NCI-H2196 (cell line): Measurements from ENCODE around the gene FAAP20.

Experiments used
- DNase-seq: peaks from one replicate; lab custom pipeline; 2025; ENCODE audit not compliant: unreplicated experiment; lab: John Stamatoyannopoulos, UW

FAAP20 gene

DNA sequence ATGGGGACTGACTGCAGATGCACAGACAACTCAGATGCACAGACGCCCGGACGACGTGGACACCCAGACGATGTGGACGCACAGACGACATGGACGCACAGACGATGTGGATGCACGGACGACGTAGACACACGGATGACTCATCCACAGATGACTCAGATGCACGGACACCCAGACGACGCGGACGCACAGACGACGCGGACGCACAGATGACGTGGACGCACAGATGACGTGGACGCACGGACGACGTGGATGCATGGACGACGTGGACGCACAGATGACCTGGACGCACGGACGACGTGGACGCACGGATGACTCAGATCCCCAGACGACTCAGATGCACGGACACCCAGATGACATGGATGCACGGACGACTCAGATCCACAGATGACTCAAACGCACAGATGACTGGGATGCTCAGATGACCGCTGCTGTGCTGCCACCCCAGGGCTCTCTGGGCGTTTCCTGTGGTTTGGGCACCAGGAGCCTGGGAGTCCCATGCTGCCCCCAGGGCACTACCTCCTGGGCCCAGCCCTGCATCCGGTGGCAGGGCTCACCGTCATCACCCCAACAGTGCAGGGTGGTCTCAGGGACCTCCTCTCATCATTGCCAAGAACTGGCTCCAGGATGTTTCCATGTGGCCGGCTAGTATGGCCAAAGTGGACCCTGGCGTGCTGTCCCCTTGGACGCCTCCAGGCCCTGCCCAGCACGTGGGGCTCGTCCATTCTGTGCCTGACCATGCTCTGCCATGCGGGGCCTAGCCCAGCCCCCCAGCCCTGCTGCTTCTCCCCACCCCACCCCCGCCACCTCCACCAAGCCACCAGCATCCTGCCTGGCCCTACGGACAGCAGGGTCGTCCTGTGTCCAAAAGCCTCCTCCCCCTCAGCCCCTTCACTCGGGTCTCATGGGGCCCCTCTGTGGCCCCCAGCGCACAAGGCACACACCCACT lies 14.0 kb downstream of the FAAP20 start:
- no peak for DNase-seq

DNA sequence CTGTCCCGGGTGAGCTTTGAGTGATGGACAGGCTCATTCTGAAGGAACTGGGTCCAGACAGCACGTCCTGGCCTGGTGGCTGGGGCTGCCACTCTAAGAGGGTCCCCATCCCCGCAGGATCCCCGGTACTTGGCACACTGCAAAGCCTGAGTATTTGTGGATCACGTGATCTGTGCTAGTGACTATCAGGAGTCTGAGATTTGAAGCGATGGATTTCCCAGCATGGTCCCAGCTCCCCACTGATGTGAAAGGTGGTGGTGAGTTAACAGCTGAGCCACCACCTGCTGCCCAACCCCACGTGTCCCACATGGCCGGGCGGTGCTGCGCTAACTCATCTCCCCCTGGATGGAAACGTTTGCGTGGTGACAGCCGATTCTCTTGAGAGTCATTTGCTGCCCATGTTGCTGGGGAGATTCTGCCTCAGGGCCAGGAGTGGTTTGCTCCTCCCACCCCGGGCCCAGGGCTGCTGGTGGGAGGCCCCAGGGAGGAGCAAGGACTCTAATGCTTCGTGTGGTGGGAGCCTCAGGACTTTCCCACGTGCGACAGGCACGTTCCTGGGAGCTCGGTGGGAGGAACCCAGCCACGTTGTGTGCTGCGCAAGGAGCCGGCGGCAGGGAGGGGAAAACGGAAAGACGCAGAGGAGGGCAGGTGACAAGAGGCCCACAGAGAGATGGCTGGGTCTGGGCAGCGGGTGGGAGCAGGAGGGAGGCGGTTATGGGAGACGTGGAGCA lies 15.1 kb downstream of the FAAP20 start:
- DNase-seq = no peak

DNA sequence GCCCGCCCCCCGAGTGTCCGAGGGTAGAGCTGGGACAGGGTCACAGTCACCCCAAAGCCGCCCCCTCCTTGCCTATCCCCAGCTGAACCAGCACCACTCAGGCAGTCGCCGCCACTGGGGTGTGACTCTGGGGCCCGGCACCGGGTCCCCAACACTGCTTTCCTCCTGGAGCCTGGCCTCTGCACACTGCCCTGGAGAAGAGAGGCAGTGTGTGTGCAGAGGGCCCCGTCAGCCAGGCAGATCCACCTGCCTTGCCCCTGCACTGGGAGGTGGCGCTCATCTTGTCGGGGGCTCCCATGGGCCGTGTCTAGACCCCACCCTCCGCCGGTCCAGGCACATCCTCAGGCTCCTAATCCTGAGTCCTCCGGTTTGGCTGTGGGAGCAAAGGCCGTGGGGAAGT lies 15.7 kb downstream of the FAAP20 start:
- DNase-seq = no peak

DNA sequence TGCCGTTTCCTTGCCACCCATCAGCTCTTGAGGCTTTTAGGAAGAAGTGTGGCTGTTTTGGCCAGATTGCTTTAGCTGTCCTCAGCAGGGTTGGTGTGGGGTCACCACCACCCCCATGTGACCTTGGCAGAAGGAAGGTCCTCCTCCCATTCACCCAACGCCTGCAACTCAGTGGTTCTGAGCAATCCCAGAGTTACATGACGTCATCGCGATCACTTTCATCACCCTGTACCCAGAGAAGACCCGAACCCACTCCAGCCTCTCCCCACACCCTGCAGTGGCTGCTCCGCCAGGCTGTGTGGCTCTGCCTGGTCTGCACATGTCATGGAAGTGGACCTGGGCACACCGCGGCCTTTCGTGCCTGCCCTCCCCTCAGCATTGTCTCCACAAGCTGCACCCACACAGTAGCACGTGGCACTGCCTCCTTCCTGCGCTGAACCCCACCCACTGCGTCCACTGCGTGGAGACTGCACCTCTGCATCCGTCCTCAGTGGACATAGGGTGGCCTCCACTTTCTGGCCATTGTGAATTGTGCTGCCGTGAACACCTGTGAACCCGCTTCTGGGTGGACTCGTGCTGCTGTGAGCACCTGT lies 16.5 kb downstream of the FAAP20 start:
- DNase-seq = no peak

DNA sequence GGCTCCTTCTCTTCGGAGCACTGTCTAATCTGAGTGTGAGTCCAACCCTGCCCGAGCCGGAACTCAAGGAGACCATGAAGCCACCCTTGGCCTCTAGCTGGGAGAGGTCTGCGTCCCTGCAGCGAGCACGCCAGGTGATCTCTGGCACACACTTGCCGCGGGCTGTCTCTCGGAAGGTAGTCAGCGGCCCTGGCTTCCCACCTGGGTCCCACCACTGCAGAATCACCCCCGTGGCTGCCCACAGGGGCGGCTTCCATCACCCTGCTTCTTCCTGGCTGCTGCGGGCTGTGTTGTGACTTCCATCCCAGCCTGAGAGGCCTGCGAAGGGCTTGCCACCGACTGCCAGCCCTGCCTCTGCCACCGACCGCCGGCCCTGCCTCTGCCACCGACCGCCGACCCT lies 17.0 kb downstream of the FAAP20 start:
- DNase-seq = no peak

DNA sequence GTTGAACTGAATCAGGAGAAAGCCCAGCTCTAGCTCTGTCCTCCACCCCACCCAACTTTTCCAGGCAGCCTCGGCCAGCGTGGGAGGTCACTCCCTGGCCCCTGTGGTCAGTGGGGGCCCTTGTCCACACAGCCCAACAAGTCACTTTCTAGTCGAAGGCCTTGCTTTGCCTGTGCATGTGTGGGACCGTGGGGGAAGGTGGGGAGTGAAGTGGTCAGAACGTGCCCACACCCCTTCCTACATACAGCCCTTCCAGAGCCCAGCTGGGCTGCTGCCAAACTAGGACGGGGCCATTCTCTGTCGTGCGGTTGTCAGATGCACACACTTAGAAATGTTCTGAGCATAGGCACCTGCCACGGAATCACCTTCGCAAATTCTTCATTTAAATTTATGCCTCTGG lies 18.0 kb downstream of the FAAP20 start:
- DNase-seq = no peak

DNA sequence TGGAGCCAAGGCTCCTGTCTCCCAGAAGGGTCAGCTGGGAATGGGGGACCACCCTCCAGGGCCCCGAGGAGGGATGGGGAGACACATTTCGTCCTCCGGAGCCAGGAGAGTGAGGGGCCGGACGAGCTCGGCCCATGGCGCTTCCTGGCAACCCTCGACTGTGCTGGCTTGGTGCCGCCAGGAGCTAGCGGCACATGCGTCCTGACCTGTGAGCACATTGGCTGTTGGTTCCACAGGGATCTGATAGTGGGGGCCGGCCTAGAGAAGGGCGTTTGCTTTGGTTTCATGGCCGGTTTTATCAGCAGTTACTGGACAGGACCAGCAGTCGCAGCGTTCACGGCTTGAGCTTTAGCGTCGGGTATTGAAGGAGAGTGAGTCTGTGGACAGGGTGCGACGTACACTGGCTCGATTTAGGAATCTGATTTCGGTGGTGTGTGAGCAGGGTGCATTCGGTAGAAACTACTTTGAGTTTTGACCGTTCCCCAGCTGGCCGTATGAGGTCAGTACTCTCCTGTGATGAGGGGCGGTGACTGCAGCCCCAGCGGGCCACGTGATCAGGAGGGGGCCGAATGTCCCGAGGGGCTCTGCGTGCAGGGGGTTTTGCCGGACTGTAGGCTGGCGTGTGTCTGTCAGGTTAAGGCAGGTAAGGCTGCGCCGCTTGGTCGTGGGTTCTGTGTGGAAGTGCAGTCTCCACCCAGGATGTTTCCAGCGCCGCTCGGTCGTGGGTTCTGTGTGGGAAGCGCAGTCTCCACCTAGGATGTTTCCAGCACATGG lies 18.7 kb downstream of the FAAP20 start:
- no peak for DNase-seq

DNA sequence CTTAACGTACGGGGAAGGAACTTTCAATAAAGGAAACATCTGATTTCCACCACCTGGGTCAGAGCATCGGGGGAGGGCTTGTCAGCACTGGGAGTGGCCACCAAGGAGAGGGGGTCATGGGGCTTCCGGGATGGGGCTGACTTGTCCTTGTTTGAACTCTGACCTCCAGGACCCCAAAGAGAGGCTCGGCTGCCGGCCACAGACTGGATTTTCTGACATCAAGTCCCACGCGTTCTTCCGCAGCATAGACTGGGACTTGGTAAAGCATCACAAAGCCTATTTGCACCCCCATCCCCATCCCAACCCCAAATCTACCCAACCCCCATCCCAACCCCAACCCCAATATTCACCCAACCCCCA lies 19.5 kb downstream of the FAAP20 start:
- no peak for DNase-seq

DNA sequence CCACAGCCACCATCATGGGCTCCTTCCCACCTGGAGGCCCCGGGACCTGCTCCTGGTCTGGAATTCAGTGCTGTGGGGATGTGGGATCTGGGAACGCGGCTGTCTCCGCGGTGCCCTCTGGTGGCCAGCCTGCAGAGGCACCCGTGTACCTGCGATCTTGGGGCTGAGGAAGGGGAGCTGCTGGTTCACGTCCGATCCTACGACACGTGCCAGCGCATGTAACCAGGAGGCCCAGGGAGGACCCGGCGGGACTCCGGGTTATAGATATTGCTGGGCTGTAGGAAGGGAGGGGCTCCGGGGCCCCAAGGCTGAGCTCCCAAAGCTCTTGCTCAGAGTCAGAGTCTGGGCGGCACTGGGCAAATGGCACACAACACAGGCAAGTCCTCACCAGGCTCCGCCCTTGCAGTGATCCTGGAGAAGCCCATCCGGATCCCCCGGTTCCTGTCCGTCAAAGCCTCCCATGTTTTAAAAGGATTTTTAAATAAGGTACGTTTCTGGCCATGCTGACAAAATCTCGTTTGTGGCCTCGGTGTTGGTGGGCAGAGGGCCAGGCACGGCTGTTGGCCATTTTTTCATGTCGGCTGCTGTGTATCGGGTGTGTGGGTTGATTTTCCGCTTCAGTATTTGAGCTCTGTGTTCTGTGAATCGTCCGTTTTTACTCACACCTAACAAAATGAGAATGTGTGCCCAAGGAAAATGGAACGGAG lies 20.1 kb downstream of the FAAP20 start:
- DNase-seq = peak; percentile 49

DNA sequence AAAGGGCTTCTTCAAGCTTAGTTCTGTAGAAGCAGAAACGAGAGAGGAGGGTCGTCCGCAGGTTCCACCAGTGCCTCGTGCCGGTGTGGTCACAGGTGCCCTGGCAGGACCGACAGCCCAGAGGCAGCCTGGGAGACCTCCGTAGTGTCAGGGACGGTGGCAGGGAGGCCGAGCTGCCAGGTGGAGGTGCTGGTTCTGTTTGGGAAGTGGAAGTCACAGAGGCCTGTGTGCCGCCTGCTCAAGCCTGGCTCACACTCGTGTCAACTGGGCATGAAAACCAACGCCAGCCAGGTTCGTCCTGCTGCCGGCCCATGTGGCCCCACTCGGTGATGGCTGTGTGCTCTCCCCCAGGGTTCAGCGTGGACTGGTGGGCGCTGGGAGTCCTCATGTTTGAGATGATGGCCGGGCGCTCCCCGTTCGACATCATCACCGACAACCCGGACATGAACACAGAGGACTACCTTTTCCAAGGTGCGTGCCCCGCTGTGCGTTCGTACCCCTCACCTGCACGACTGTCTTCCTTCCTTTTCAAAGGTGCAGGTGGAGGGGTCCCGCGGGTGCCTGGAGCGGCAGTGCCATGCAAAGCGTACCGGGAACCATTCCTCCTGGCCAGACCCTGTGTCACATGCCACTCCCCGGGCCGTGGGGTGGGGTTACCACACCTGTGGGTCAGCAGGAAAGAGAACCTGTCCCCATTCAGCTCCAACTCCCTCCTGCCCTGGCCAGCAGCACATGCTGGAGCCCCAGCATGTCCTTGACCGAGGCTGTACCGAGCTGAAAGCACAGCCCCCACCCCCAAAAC lies 20.8 kb downstream of the FAAP20 start:
- no peak for DNase-seq

DNA sequence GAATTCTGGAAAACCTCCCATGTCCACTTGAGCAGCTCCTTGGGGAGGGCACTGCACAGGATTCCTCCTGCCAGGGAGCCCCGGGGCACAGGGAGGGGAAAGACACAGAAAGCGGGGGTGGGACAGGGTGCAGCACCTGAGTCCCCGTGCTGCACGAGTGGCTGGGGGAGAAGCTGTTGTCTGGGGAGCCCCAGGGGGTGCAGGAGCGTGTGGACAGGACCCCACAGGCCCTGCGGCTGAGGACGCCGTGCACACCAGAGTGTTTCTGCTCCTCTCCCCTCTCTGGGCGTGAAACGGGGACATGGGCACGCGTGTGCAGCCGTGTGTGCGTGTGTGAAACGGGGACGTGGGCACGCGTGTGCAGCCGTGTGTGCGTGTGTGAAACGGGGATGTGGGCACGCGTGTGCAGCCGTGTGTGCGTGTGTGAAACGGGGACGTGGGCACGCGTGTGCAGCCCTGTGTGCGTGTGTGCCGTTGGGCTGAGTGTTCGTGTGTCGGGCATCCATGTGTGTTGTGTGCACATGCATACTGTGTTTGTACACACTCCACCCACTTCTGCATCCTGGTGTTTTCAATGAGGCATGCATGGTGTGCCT lies 21.9 kb downstream of the FAAP20 start:
- DNase-seq = no peak

DNA sequence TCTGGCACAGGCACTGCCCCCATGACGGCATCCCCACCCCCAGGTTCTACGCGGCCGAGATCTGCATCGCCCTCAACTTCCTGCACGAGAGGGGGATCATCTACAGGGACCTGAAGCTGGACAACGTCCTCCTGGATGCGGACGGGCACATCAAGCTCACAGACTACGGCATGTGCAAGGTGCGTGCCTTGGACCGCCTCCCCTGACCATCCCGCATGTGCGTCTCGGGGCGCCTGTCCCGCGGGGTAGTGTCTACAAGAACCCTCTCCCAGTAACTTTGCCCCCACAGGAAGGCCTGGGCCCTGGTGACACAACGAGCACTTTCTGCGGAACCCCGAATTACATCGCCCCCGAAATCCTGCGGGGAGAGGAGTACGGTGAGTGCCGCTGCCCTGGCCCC lies 22.6 kb downstream of the FAAP20 start:
- DNase-seq = no peak

DNA sequence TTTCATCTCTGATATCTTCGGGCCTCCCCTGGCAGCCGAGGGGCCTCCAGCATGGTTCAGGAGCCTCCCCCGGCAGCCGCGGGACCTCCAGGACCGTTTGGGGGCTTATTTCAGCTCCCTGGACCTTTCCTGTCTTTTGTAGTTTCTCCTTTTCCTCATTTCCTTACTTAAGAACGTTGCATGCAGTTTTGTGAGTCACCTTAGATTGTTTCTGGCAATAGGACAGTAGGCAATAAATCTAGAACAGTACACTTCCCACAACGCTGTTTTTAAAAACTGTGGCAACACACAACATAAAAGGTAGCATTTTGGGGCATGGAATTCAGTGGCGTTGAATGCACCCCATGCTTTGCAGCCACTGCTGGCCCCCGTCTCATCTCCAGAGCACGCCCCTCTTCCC lies 24.4 kb downstream of the FAAP20 start:
- DNase-seq = no peak

DNA sequence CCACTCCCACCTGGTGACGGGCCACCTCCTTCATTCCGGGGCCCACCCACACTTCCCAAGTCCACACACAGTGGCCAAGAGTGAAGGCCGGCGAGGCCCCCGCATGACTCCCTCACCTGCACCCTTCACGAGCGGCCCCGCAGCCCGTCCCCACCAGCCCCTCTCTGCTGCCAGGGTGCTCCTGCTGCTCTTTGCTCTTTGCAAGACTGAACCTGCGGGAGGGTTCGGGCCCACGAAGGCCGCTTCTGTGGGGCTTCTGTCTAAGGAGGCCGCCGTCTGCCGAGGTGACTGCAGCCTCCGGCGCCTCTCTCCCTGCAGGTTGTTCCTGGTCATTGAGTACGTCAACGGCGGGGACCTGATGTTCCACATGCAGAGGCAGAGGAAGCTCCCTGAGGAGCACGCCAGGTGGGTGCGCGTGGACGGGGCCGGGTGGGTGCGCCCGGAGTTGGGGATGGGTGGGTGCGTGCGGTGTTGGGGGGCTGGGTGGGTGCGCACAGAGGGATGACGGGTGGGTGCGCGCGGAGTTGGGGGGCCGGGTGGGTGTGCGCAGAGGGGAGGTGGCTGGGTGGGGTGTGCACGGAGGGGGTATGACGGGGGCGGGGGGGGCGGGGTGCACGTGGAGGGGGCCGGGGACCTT lies 25.3 kb downstream of the FAAP20 start:
- DNase-seq = no peak

DNA sequence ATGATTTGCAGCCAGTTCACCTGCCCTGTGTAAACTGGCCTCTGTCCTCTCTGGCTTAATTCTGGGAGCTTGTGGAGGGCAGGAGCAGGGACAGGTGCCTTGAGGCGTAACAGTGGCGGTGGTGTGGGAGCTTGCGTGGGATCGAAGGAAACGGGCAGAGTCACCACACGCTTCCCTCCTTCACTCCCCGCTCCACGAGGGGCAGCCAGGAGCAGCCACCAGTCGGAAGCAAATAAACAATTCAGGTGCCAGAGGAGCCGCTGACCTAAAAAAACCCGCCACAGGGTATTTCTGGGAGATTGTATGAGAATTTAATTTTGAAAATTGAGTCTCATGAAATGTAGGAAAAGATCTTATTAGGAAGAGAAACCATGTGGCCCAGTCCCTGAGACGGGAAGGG lies 26.0 kb downstream of the FAAP20 start:
- DNase-seq = no peak

DNA sequence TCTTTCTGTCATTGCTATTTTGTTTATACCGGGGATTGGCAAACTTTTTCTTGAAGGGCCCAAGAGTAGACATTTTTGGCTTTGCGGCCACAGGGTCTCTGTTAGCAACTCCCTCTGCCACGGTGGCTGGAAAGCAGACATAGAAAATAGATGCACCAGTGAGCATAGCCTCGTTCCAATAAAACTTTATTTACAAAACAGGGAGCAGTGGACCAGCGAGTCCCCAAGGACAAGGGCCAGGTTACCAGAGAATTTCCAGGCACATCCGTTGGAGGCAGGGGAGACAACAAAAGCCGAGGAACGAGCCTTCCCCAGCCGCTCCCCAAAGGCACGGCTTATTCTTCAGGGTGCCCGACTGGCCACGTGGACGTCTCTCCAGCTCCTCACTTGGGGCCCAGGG lies 26.5 kb downstream of the FAAP20 start:
- DNase-seq = no peak

DNA sequence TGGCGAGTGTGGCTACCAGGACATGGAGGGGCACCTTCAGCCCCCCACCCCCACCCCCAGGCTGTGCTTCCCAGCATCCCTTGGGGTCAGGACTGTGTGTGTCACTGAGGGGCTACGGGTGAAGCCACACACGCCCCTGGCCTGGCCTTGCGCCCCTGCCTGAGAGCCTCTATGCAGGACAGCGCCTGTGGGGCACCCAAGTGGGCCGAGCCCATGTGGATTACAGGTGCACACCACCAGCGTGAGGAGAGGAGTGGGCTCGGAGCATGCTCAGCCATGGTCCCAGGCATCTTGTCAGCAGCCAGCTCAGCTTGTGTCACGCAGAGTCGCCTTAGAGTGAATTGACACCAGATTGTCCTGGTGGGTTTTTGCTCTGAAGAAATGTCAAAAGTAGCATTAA lies 27.9 kb downstream of the FAAP20 start:
- no peak for DNase-seq

DNA sequence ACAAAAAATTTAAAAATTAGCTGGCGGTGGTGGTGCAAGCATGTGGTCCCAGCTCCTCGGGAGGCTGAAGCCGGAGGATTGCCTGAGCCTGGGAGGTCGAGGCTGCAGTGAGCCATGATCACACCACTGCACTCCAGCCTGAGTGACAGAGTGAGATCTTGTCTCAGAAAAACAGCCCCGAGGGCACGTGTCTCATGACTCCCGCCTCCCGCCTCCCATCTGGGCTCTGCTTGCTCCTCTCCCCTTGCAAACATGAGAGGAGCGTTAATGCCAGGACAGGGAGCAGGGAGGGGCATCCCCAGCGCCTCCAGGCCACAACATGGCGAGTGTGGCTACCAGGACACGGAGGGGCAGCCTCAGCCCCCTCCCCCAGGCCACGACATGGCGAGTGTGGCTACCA lies 28.3 kb downstream of the FAAP20 start:
- no peak for DNase-seq

DNA sequence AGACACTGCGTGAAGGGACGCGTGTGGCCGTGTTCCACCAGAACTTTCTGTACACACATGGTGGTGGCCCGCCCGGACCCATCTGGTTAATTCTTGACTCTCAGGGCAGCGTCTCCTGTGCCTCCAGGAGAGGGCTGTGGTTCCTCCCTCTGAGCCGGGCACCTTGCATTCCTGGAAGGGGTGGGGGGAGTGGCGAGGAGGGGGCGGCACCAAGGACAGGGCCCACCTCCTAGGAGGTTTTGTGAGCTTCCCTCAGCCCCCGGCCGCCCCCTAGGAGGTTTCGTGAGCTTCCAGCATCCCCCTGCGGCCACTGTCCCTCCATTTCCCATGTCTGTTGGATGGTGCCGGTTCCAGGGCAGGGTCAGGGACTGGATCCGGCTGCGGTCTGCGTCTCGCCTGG lies 28.9 kb downstream of the FAAP20 start:
- DNase-seq = no peak
